K562 (cell line): ENCODE measurements around the gene TOR1B. TPM values are rescaled to one million over a fixed set of nuclear protein-coding genes. Genes with fewer than 3 reads are reported as not detected.

Experiments
- CHCHD3 ChIP-seq: fragments of 250-450 bp; sonication (Bioruptor Pico); IDR thresholded peaks from 2 replicates; pipeline ENCODE4 v2.1.2; 2022; ENCODE audit warnings: mild to moderate bottlenecking
- FOXJ2 ChIP-seq: fragments of 200-800 bp; sonication (Bioruptor generic); IDR thresholded peaks from 2 replicates; pipeline ENCODE4 v1.6.1; 2016; ENCODE audit warnings: missing genetic modification characterization, missing compliant biosample characterization
- GATAD2A ChIP-seq: fragments of 450-650 bp; IDR thresholded peaks from 2 replicates; pipeline ENCODE4 v1.6.1; 2017
- GTF2A2 ChIP-seq: IDR thresholded peaks from 2 replicates; pipeline ENCODE4 v1.6.1; 2016; ENCODE audit warnings: mild to moderate bottlenecking, missing genetic modification characterization, missing compliant biosample characterization
- JUND ChIP-seq, 2 experiments: IDR thresholded peaks; 2 replicates in 1 of 2; 3 replicates in 1 of 2; pipeline ENCODE4 v1.6.1; 2011; ENCODE audit warnings: borderline replicate concordance in 2 of 2, low read depth in 2 of 2, low read length in 2 of 2, improper control_type of control experiment in 1 of 2, missing biosample characterization in 1 of 2, missing genetic modification characterization in 1 of 2, missing genetic modification reagents in 1 of 2
- NFIX ChIP-seq: fragments of 250-450 bp; sonication (Bioruptor Pico); IDR thresholded peaks from 2 replicates; pipeline ENCODE4 v1.4.0; 2020; ENCODE audit warnings: low read depth, mild to moderate bottlenecking, moderate library complexity
- OTX1 ChIP-seq: fragments of 450-650 bp; formaldehyde crosslinking; IDR thresholded peaks from 2 replicates; pipeline ENCODE4 v1.4.0; 2022; ENCODE audit warnings: mild to moderate bottlenecking
- PHB ChIP-seq: fragments of 250-450 bp; sonication (Bioruptor Pico); IDR thresholded peaks from 2 replicates; pipeline ENCODE4 v1.5.0; 2021
- RHOXF2B ChIP-seq: fragments of 250-450 bp; sonication (Bioruptor Pico); conservative IDR thresholded peaks from 2 replicates; pipeline ENCODE4 v1.5.1; 2021
- SNRNP70 ChIP-seq: fragments of 200-400 bp; formaldehyde crosslinking; optimal IDR thresholded peaks from 2 replicates; pipeline ENCODE3; 2017; ENCODE audit warnings: low read depth, low read length
- ZBTB7A ChIP-seq: IDR thresholded peaks from 2 replicates; pipeline ENCODE4 v1.6.1; 2011; ENCODE audit warnings: low read depth, mild to moderate bottlenecking, low read length, moderate library complexity, borderline replicate concordance; ENCODE audit not compliant: control insufficient read depth
- ZNF561 ChIP-seq: fragments of 450-650 bp; formaldehyde crosslinking; conservative IDR thresholded peaks from 2 replicates; pipeline ENCODE4 v1.4.0; 2020; ENCODE audit warnings: mild to moderate bottlenecking, moderate library complexity
- ZNF778 ChIP-seq: fragments of 450-650 bp; formaldehyde crosslinking; IDR thresholded peaks from 2 replicates; pipeline ENCODE4 v1.4.0; 2020; ENCODE audit warnings: mild to moderate bottlenecking, moderate library complexity
- polyA plus RNA-seq, 8 experiments: library from polyadenylated mRNA; depleted of rRNA in 4 of 8; stranded (reverse) in 5 of 8; unstranded in 3 of 8; fragments of >200 nt; fragmentation: Nextera tagmentation in 2 of 8; fragmentation: Illumina TruSeq in 1 of 8; extraction: Ambion mirVana in 2 of 8; extraction: Trizol in 1 of 8; gene quantifications; 2 replicates each; pipeline versions ENCODE4 v1.2.1 to v1.2.3, GENCODE V29; 2011 to 2014; ENCODE audit warnings: inconsistent platforms in 1 of 8, missing spikeins in 1 of 8
- total RNA-seq, 7 experiments: library from RNA; depleted of rRNA in 6 of 7; stranded (reverse); fragments of >200 nt in 6 of 7; fragmentation: Illumina TruSeq in 2 of 7; extraction: Trizol in 2 of 7; gene quantifications; 2 replicates each; pipeline versions ENCODE4 v1.2.1 to v1.2.3, GENCODE V29; 2011 to 2021; ENCODE audit warnings: low replicate concordance in 1 of 7
- TF ChIP-seq, protein P1 (sequence below): fragments of 450-650 bp; IDR thresholded peaks from 2 replicates; pipeline ENCODE4 v1.6.1; 2016; ENCODE audit warnings: borderline replicate concordance
- TF ChIP-seq, protein P2 (sequence below): fragments of 150-350 bp; conservative IDR thresholded peaks from 2 replicates; pipeline ENCODE4 v1.6.1; 2014; ENCODE audit warnings: low read length
- TF ChIP-seq, protein P3 (sequence below): fragments of 450-650 bp; formaldehyde crosslinking; IDR thresholded peaks from 2 replicates; pipeline ENCODE4 v1.4.0; 2020; ENCODE audit warnings: mild to moderate bottlenecking, moderate library complexity
- TF ChIP-seq, protein P4 (sequence below): sonication (generic); formaldehyde crosslinking; IDR thresholded peaks from 2 replicates; pipeline ENCODE4 v1.8.0; 2022; ENCODE audit warnings: mild to moderate bottlenecking, missing genetic modification reagents

The TOR1B gene
- total and polyA plus RNA-seq, 9 of the 15 experiments (the other 6 are each of a cell fraction or from before 2014, with no cell fraction given) = 4.2 to 36.5 (median 24.6) TPM

DNA sequence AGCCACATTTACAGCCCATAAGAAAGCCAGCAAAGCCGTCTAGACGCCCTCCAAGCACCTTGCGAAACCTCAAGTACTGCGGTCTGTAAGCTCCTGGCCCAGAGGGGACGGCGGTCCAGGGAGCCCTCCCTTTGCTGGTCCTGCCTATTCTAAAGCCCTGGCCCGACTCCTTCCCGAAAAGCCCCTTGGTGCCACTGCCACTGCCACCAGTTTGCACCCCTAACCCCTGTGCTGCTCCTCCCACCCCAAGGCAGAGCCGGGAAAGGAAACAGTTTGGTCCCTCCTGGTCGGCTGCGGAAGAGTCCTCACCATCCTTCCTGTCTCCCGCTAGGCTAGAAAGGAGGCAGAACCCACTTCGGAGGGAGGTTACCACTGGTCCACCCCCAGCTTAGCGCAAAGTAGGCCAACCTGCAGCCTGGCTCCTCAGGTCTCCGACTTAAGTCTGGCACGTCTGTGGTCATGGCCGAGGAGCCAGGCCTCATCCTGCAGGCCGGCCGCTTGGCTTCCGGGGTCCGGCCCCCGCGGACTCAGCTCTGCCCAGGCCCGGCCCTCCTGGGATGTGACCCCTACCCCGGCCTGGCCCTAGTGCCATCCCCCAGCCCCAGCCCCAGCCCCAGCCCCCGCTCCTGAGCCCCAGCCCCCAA lies 20.0 kb downstream of the TOR1B start (continued):
- TF ChIP-seq JUND (IDR thresholded peaks at IDR 0.05; ENCODE audit: borderline replicate concordance, low read depth, low read length) = no peak
- no peak for TF ChIP-seq JUND (tag; IDR thresholded peaks at IDR 0.05; ENCODE audit: borderline replicate concordance, low read depth, low read length)
- TF ChIP-seq, protein P1, sequence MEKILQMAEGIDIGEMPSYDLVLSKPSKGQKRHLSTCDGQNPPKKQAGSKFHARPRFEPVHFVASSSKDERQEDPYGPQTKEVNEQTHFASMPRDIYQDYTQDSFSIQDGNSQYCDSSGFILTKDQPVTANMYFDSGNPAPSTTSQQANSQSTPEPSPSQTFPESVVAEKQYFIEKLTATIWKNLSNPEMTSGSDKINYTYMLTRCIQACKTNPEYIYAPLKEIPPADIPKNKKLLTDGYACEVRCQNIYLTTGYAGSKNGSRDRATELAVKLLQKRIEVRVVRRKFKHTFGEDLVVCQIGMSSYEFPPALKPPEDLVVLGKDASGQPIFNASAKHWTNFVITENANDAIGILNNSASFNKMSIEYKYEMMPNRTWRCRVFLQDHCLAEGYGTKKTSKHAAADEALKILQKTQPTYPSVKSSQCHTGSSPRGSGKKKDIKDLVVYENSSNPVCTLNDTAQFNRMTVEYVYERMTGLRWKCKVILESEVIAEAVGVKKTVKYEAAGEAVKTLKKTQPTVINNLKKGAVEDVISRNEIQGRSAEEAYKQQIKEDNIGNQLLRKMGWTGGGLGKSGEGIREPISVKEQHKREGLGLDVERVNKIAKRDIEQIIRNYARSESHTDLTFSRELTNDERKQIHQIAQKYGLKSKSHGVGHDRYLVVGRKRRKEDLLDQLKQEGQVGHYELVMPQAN = no peak
- TF ChIP-seq PHB (CRISPR knock-in tag) = peak; percentile 78; the same call in 1 of the 2 replicates
- TF ChIP-seq, protein P2, sequence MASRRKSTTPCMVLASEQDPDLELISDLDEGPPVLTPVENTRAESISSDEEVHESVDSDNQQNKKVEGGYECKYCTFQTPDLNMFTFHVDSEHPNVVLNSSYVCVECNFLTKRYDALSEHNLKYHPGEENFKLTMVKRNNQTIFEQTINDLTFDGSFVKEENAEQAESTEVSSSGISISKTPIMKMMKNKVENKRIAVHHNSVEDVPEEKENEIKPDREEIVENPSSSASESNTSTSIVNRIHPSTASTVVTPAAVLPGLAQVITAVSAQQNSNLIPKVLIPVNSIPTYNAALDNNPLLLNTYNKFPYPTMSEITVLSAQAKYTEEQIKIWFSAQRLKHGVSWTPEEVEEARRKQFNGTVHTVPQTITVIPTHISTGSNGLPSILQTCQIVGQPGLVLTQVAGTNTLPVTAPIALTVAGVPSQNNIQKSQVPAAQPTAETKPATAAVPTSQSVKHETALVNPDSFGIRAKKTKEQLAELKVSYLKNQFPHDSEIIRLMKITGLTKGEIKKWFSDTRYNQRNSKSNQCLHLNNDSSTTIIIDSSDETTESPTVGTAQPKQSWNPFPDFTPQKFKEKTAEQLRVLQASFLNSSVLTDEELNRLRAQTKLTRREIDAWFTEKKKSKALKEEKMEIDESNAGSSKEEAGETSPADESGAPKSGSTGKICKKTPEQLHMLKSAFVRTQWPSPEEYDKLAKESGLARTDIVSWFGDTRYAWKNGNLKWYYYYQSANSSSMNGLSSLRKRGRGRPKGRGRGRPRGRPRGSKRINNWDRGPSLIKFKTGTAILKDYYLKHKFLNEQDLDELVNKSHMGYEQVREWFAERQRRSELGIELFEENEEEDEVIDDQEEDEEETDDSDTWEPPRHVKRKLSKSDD = no peak
- no peak for TF ChIP-seq CHCHD3 (CRISPR knock-in tag)
- TF ChIP-seq OTX1 (CRISPR knock-in tag) = no peak
- TF ChIP-seq GATAD2A = no peak
- no peak for TF ChIP-seq FOXJ2 (tag)
- TF ChIP-seq GTF2A2 (tag) = no peak
- TF ChIP-seq ZNF778 = no peak
- TF ChIP-seq SNRNP70 = no peak
- TF ChIP-seq, protein P3, sequence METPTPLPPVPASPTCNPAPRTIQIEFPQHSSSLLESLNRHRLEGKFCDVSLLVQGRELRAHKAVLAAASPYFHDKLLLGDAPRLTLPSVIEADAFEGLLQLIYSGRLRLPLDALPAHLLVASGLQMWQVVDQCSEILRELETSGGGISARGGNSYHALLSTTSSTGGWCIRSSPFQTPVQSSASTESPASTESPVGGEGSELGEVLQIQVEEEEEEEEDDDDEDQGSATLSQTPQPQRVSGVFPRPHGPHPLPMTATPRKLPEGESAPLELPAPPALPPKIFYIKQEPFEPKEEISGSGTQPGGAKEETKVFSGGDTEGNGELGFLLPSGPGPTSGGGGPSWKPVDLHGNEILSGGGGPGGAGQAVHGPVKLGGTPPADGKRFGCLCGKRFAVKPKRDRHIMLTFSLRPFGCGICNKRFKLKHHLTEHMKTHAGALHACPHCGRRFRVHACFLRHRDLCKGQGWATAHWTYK = peak; percentile 79; the same call in 1 of the 2 replicates
- no peak for TF ChIP-seq RHOXF2B (CRISPR knock-in tag)
- TF ChIP-seq ZBTB7A = no peak; the same call in 1 of the 2 replicates
- no peak for TF ChIP-seq ZNF561 (CRISPR knock-in tag)
- TF ChIP-seq NFIX (CRISPR knock-in tag) = no peak
- TF ChIP-seq, protein P4, sequence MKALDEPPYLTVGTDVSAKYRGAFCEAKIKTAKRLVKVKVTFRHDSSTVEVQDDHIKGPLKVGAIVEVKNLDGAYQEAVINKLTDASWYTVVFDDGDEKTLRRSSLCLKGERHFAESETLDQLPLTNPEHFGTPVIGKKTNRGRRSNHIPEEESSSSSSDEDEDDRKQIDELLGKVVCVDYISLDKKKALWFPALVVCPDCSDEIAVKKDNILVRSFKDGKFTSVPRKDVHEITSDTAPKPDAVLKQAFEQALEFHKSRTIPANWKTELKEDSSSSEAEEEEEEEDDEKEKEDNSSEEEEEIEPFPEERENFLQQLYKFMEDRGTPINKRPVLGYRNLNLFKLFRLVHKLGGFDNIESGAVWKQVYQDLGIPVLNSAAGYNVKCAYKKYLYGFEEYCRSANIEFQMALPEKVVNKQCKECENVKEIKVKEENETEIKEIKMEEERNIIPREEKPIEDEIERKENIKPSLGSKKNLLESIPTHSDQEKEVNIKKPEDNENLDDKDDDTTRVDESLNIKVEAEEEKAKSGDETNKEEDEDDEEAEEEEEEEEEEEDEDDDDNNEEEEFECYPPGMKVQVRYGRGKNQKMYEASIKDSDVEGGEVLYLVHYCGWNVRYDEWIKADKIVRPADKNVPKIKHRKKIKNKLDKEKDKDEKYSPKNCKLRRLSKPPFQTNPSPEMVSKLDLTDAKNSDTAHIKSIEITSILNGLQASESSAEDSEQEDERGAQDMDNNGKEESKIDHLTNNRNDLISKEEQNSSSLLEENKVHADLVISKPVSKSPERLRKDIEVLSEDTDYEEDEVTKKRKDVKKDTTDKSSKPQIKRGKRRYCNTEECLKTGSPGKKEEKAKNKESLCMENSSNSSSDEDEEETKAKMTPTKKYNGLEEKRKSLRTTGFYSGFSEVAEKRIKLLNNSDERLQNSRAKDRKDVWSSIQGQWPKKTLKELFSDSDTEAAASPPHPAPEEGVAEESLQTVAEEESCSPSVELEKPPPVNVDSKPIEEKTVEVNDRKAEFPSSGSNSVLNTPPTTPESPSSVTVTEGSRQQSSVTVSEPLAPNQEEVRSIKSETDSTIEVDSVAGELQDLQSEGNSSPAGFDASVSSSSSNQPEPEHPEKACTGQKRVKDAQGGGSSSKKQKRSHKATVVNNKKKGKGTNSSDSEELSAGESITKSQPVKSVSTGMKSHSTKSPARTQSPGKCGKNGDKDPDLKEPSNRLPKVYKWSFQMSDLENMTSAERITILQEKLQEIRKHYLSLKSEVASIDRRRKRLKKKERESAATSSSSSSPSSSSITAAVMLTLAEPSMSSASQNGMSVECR (CRISPR knock-in tag) = 0 out of 2 replicates have a peak, but pooled peaks have one; percentile 51
